ENCODE data around the gene TNFRSF14.

GRCh38 chr1:2596530-2597333, 40.6 kb downstream of the TNFRSF14 start:
- TF ChIP-seq CTCF (conservative IDR thresholded peaks at IDR 0.05; ENCODE audit: low read depth, low read length) = no peak
- TF ChIP-seq EZH2 (IDR thresholded peaks at IDR 0.05; ENCODE audit: low read length, unreplicated experiment) = no peak
- no peak for TF ChIP-seq EZH2phosphoT487 (IDR thresholded peaks at IDR 0.05; ENCODE audit: borderline replicate concordance, low read length)

Data from PC-3 (cell line).